ENCODE data around the gene COX6B1.

- TF ChIP-seq POLR2AphosphoS5 (IDR thresholded peaks at IDR 0.05) (peak in 1 of 3 donors; percentile 14), CTCF (IDR thresholded peaks at IDR 0.05) (no peak), POLR2A (IDR thresholded peaks at IDR 0.05) (peak in 1 of 2 donors; percentile 42), EP300 (IDR thresholded peaks at IDR 0.05) (no peak)
Observed at GRCh38 chr19:35643255-35644205, 4.6 kb upstream of the COX6B1 start.

Data from suprapubic skin (tissue), 4 donors.